ENCODE data around the gene POLD3.

DNA sequence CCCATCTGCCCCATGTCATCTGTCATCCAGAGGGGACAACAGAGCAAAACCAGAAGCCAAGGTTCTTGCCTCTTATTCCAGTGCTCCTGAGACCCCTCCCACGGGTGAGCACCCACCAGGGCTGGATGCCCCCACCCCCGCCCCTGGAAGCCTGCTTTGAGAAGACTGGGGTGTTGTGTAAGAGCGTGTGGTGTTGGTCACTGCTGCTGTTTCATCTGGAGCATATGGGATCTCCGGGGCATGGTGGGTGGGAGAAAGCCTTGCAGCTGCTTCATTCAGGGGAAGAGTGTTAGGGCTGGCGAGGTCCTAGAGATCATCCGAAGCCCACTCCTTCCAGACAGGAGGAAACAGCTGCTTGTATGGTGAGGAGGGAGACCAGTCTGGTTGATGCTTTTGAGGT, 84.7 kb downstream of the POLD3 start:
- TF ChIP-seq EP300 (IDR thresholded peaks at IDR 0.05; ENCODE audit: low read depth) (no peak), POLR2A (IDR thresholded peaks at IDR 0.05) (no peak), CTCF (IDR thresholded peaks at IDR 0.05) (no peak)

All from transverse colon (tissue), 3 donors.